Measurements from ENCODE around the gene CXCR3.
"Not testable (repeated sequence)": the region's sequence is repeated elsewhere in the genome, so short reads cannot be mapped to it uniquely, and the experiment has no call there.

The CXCR3 gene

DNA sequence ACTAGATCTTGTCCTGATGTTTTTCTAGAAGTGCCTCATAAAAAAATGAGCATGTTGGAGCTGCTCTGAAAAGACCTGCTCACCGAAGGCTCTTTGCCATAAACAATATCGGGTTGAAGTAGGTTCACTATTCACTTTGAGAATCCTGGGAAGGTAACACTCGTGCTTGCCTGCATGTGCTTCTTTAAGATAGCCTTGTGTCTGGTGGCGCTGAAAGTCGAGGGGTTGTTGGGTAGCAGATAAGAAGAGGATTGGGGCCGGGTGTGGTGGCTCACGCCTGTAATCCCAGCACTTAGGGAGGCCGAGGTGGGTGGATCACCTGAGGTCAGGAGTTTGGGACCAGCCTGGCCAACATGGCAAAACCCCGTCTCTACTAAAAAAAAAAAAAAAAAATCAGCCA lies 6.6 kb downstream of the CXCR3 start:
- DNase-seq (ENCODE audit: low read depth in 2 of 3, low spot score in 2 of 3): not testable (repeated sequence)

DNA sequence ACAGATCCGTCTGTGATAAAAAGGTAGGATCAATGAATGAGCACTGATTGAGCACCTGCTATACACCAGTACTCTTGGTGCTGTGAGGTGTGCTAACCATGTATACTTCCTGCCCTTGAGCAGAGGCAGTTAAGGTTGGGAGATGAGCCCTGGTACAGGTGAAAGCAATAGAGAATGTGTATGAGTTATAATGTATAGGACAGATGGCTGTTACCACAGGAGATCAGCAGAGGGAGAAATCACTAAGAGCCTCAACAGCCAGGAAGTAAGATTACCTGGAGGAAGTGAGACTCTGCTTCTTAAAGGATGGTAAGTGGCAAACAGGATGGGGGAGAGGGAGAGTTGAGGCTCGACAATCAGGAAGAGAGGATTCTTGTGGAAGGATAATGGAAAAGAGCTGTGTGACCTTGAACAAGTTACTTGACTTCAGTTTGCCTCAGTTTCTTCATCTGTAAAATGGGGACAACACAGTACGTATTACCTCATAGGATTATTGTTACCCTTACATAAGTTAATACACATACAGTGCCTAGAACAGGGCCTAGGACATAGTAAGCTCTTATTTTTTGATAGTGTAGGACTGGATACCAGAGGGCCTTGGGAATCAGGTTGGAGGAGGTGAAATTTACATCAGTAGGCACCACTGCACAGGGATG lies 9.1 kb downstream of the CXCR3 start:
- no peak for DNase-seq (ENCODE audit: low read depth in 2 of 3, low spot score in 2 of 3)

DNA sequence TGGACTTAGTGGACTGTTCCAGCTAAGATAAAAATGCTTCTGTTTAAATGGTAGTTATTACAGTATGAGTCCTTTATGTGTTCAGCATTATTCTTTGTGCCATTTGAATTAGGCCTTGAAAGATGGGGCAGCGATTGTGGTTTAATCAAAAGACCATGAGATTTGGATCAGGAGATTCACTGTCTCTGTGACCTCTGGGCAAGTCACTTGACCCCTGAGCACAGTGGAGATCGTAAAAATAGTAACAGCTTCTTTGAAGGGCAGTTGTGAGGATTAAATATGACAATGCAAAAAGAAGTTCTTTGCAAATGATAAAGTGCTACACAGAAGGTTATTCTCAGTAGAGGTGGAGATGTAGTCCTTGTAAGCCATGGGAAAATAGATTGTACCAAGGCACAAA lies 10.8 kb downstream of the CXCR3 start:
- DNase-seq (ENCODE audit: low read depth in 2 of 3, low spot score in 2 of 3): no peak

DNA sequence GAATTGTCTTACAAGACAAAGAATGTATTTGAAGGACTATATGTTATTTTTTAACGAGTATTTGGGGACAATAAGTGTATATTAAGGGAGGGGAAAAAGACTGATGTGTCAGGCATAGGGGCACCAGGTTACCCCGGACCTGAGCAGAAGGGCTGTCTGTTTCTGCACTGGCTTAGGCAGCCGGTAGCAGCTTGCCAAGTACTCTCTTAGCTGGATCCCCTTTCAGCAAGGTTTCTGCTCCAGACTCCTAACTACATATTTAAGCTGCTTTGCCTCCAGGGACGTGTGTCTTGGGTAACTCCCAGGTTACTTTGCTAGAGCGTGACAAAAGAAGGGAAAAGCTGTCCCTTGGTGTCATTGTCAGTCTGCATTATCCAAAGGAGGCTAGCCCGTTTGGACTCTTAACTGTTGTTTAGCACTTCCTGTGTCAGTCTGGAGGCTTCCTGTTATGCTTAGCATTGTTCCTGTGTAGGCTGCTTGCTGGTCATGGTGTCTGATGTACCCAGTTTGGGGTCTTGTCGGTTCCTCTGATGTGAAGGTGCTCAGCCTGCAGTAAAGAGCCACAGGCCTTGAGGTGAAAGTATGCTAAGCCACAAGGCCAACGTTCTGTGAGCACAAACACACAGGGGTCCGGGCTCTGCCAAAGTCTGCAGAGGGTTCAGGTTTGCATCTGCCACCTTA lies 11.6 kb downstream of the CXCR3 start:
- DNase-seq (ENCODE audit: low read depth in 2 of 3, low spot score in 2 of 3): no peak

DNA sequence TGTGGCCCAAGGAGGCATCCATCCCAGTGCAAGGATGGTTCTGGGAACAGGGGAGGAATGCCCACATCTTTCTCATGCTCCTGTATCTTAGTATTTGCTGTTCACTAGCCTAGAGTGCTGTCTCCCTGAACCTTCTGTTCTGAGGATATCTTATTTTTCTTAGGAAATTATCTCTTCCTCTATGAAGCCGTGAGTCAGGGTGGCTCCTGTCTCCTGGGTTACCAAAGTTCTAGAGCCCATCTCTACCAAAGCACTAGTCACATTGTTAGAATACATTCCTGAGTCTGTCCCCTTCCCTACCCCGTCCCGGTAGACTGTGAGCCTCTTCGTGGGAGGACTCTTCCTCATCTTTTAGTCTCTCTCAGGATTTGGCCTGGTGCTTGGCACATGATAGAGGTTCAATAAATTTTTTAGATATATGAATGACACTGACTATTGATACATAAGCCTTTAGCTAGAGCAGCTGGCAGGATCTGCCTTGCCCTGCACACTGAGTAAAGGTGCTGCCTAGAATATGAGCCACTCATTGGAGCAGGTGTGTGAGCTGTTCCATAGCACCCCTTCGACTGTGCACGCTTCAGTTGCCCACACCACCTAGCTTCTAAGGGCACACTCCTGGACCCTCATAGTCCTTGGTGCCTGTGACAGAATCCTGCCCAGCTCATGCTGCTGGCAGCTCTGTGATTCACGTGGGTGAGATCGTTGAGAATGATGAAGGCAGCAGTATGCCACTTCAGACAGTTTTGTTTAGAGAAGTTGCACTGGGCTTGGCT lies 13.3 kb downstream of the CXCR3 start:
- DNase-seq (ENCODE audit: low read depth in 2 of 3, low spot score in 2 of 3): no peak

DNA sequence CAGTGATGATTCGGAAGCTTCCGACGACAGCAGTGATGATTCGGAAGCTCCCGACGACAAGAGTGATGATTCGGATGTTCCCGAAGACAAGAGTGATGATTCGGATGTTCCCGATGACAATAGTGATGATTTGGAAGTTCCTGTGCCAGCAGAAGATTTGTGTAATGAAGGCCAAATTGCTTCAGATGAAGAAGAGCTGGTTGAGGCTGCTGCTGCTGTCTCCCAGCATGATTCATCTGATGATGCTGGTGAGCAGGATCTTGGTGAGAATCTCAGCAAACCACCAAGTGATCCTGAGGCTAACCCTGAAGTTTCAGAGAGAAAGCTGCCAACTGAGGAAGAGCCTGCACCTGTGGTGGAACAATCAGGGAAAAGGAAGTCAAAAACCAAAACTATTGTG lies 14.2 kb downstream of the CXCR3 start:
- DNase-seq (ENCODE audit: low read depth in 2 of 3, low spot score in 2 of 3): no peak

DNA sequence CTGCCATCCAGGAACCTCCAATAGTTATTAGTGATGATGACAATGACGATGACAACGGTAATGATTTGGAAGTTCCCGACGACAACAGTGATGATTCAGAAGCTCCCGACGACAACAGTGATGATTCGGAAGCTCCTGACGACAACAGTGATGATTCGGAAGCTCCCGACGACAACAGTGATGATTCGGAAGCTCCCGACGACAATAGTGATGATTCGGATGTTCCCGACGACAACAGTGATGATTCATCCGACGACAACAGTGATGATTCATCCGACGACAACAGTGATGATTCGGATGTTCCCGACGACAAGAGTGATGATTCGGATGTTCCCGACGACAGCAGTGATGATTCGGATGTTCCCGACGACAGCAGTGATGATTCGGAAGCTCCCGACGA lies 14.7 kb downstream of the CXCR3 start:
- no peak for DNase-seq (ENCODE audit: low read depth in 2 of 3, low spot score in 2 of 3)

DNA sequence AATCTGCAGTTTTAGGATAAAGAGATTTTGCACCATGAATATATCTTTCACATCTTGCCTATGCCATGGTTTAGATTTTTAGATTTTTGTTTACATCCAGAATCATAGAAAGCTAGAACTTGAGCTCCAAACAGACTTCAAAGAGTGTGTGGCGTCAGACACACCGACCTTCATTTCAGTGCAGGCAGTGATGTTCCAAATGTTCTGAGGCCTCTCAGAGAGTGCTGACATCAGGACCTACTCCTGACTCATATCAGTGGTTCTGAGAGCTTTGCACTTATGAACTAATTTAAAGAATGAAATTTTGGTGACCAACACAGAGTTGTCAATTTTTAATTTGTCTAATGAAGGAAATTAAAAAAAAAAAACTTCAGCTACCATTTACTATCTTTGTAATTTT lies 18.3 kb downstream of the CXCR3 start:
- no peak for DNase-seq (ENCODE audit: low read depth in 2 of 3, low spot score in 2 of 3)

DNA sequence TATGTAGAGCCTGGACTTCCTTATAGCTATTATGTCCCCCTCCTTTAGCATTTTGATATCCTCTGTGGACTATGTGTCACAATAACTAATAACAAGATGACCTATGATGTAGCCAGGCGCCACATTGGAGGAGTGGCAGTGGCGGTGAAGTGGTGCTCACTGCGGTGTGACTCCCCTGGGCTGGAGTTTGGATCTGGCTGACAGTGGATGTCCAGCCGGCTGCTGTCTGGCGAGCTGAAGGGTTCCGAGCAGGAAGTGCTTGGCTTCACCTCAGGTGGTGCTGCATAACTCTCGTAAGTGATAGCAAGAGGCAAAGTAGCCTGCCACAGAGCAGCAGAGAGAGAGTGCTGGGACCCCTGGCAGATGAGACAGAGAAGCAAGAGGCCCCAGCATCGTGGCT lies 25.1 kb downstream of the CXCR3 start:
- DNase-seq (ENCODE audit: low read depth in 2 of 3, low spot score in 2 of 3): not testable (repeated sequence)

DNA sequence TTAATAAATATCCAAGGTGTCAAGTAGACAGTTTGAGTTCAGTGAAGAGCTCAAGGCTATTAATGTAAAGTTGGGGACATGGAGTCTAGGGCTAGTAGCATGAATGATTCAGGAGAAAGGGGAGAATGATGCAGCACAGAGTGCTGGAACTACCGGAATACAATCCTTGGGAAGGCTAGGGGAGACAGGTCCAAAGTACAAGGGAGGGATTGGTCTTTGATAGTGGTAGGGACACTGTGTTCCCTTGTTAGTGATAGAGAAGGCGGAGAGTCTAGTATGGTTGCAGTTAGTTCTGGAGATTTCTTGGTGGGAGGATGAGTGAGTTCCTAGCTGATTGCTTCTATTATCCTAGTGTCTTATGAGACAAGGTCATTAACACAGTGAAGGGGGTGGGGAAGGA lies 31.4 kb downstream of the CXCR3 start:
- DNase-seq (ENCODE audit: low read depth in 2 of 3, low spot score in 2 of 3): no peak

DNA sequence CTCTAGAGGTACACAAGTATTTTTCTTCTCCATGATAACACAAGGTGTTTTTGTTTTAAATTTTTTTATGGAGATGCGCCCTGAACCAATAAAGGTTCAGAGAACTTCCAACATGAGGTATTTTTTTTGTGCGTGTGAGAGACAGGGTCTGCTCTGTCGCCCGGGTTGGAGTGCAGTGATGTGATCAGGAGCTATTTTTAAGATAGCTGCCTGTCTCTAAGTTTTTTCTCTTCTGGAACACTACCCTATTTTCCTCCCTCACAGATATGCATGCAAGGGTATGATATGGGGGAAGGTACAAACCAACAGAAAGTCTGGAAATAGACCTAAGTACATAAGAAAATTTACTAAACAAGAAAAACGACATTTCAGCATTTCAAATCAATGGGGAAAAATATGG lies 37.1 kb downstream of the CXCR3 start:
- DNase-seq (ENCODE audit: low read depth in 2 of 3, low spot score in 2 of 3): no peak

DNA sequence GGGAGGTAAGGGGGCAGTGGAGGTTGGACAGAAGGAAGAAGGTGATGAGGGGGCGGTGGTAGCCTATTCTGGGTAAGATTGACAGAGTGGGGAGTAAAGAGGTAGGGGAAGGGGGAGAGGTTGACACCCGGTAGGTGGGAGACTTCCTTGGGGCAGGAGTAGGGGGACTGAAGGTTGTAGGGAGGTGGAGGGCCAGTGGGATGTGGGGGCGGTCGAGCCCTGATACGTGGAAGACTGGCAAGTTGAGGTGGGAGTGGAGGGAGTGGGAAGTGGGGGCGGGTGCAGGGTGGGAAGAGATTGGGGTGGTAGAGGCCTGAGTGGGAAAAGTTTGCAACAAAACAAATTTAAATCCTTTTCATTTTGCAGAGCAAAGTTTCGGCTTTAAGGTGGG lies 38.3 kb downstream of the CXCR3 start:
- no peak for DNase-seq (ENCODE audit: low read depth in 2 of 3, low spot score in 2 of 3)

DNA sequence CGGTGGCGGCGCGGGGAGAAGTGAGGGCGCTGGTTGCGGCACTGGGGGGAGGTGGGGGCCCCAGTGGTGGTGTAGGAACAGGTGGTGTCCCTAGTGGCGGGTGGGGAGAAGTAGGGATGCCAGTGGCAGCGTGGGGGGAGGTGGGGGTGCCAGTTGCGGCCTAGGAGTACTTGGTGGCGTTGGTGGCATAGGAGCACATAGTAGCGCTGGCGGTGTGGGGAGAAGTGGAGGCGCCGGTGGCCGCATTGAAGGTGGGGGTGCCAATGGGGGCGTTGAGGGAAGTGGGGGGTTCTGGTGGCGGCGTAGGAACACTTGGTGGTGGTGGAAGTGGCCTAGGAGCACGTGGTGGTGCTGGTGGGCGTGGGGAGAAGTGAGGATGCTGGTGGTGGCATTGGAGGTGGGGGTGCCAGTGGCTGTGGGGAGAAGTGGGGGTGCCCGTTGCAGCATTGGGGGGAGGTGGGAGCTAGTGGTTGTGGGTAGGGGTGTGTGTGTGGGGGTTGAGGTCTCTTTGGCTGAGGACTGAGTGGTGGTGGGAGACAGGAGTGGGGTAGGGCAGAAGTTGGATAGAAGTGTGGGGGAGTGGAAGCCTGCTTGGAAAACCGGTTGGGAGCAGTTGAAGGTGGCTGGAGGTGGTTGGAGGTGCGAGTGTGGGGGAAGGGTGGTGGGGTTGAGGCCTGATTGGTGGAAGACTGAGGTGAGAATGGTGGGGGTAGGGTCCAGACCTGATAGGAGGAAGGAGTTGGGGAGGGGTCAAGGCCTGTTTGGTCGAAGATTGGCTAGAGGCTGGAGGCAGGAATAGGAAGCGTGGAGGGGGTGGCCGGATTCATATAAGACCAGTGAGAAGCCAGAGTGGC lies 38.9 kb downstream of the CXCR3 start:
- DNase-seq (ENCODE audit: low read depth in 2 of 3, low spot score in 2 of 3): no peak

DNA sequence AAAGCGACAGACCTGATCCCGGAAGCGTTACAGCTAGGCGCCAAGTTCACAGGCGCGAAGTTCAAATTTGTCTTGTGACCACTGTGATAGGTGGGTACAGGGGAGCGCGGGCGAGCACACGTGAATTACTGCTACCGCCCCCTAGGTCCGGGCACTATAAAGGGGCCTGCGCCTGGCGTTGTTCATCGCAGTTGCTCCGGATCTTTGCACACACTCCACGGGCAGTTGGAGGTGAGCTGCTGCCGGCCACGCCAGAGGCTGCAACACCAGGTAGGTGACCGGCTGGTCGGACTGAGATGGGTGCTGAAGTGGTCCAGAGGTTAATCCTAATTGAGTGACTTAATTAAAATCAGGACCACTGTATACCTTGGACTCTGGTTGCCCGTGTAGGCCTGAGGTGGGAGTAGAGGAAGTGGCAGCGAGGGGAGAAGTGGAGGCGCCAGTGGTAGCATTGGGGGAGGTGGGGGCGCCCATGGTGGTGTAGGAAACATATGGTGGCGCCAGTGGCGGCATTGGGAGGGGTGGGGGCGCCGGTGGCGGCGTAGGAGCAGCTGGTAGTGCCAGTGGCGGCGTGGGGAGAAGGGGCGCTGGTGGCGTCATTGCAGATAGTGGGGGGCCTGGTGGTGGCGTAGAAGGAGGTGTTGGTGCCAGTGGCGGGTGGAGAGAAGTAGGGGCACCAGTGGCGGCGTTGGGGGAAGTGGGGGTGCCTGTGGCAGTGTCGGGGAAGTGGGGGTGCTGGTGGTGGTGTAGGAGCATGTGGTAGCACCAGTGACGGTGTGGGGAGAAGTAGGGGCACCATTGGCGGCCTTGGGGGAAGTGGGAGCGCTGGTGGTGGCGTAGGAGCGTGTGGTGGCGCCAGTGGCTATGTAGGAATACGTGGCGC lies 39.8 kb downstream of the CXCR3 start, which contains the start of gene GCNA:
TSS of gene GCNA (plus strand) at position 185 of the 883 bp plus-strand sequence. CDS start 2,385 bp downstream, outside the sequence.
- DNase-seq (ENCODE audit: low read depth in 2 of 3, low spot score in 2 of 3): no peak

DNA sequence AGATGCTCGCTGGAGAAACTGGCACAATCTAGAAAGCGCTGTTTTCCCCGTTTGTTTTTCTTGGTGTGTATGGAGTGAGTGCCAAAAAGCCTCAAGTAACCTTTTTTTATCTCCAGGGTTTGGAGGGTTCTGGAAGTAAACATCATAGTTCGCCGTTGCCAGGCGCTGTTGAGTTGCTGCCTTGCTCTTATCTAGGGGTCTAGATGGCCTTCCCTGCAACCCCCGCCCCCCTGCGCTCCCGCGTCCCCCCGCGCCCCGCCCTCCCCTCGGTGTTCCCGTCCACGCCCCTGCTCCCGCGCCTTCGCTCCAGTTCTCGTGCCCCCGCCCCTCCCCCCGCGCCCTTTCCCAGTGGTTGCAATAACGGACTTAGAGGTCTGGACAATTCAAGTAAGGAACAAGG lies 40.6 kb downstream of the CXCR3 start:
- DNase-seq (ENCODE audit: low read depth in 2 of 3, low spot score in 2 of 3): no peak

DNA sequence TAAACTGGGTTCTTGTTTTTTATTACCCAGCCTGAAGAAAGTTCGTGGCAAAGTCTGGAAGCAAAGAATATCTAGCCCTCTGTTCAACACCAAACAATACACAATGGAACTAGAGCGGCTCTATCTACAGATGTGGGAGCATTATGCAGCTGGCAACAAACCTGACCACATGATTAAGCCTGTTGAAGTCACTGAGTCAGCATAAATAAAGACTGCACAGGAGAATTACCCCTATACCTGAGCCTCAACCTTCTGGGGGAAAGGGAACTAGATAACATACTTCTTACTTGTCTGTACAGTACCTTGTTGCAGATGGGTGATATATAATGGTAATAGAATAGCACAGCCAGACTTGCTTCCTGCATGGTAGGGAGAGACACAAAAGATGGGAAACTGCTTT lies 44.7 kb downstream of the CXCR3 start:
- DNase-seq (ENCODE audit: low read depth in 2 of 3, low spot score in 2 of 3): no peak

DNA sequence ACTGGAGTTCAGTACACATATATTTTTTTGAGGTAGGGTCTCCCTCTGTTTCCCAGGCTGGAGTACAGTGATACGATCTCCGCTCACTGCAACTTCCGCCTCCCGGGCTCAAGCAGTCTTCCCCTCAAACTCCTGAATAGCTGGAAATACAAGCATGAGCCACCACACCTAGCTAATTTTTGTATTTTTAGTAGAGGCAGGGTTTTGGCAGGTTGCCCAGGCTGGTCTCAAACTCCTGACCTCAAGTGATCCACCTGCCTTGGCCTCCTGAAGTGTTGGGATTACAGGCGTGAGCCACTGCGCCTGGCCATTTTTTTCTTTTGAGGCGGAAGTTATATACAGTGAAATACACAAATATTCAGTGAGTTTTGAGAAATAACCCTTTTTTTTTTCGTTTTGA lies 46.9 kb downstream of the CXCR3 start:
- DNase-seq (ENCODE audit: low read depth in 2 of 3, low spot score in 2 of 3): not testable (repeated sequence)

Data from activated CD8-positive, alpha-beta memory T cell treated with anti-CD3 and anti-CD28 coated beads for 48 hours (primary cell).